Activated T-cell treated with anti-CD3 and anti-CD28 coated beads for 4 hours (primary cell): ENCODE measurements around the gene MILR1.

Experiments used
- DNase-seq: peaks from one replicate; pipeline ENCODE4 v3.0.0-alpha.2; 2020

Gene MILR1

GRCh38 chr17:64503821-64504768, 55.2 kb downstream of the MILR1 start:
- DNase-seq = no peak

- no peak for DNase-seq
Measured at GRCh38 chr17:64504769-64505339, 55.9 kb downstream of the MILR1 start.

GRCh38 chr17:64505340-64506200, 56.7 kb downstream of the MILR1 start:
- peak; percentile 67 for DNase-seq

GRCh38 chr17:64506201-64506575, 57.3 kb downstream of the MILR1 start, which contains the start of gene DDX5:
DDX5 (minus strand) TSS chr17:64506289; CDS start chr17:64506119, 170 bp downstream.
- DNase-seq = peak; percentile 97

GRCh38 chr17:64506576-64507412, 57.9 kb downstream of the MILR1 start, which contains the start of gene CEP95:
CEP95 (plus strand) TSS chr17:64506977; CDS start chr17:64507098, 121 bp downstream.
- DNase-seq = peak; percentile 92

- DNase-seq = peak; percentile 8
Measured at GRCh38 chr17:64507413-64507782, 58.5 kb downstream of the MILR1 start.

- no peak for DNase-seq
Measured at GRCh38 chr17:64508683-64509082, 59.8 kb downstream of the MILR1 start.

GRCh38 chr17:64509179-64509578, 60.3 kb downstream of the MILR1 start:
- no peak for DNase-seq

- DNase-seq = no peak
Measured at GRCh38 chr17:64515419-64515818, 66.5 kb downstream of the MILR1 start.

- no peak for DNase-seq
Measured at GRCh38 chr17:64515829-64516228, 66.9 kb downstream of the MILR1 start.
